ENCODE results near the gene NUDT14. TPM values are rescaled to one million over a fixed set of nuclear protein-coding genes. Genes with fewer than 3 reads are reported as not detected.

NUDT14 gene
- total and polyA plus RNA-seq, 12 donors, result 4.1 to 55.8 (median 36.6) TPM

- Histone ChIP-seq H3K4me3 (no peak overlapping the region), H3K27me3 (no peaks in the 10 kb centered on the region), H3K4me1 (replicated peaks in 1 of 2) (no peaks in the 10 kb centered on the region), H3K36me3 (replicated peaks in 1 of 2) (no peaks in the 10 kb centered on the region), H3K9me3 (replicated peaks in 1 of 3) (no peaks in the 10 kb centered on the region), H3K27ac (no peak overlapping the region)
- 62 to 71% (median 64%) methylated on average over 19 to 22 of the region's 22 CpGs for WGBS, 4 donors
- no peak for TF ChIP-seq POLR2A (IDR thresholded peaks at IDR 0.05)
- TF ChIP-seq CTCF (IDR thresholded peaks at IDR 0.05), result no peak
- intact Hi-C loops (cut with DNase I), result no loop called here
- DNase-seq, result peak in 3 of 7 donors; percentile 3 to 25 (median 6)
Measured at GRCh38 chr14:105126126-105126980, 54.8 kb downstream of the NUDT14 start.

GRCh38 chr14:105124823-105125222, 56.3 kb downstream of the NUDT14 start:
- H3K27ac ChIP-seq, result no peak overlapping the region
- H3K4me3 ChIP-seq, result no peak overlapping the region
- no peaks in the 10 kb centered on the region for H3K4me1 ChIP-seq (replicated peaks in 1 of 2)
- intact Hi-C loops (cut with DNase I), result no loop called here
- no peaks in the 10 kb centered on the region for H3K36me3 ChIP-seq (replicated peaks in 1 of 2)
- TF ChIP-seq POLR2A (IDR thresholded peaks at IDR 0.05), result no peak
- TF ChIP-seq CTCF (IDR thresholded peaks at IDR 0.05), result no peak
- H3K27me3 ChIP-seq, result no peaks in the 10 kb centered on the region
- DNase-seq, result peak in 1 of 7 donors; percentile 6
- H3K9me3 ChIP-seq (replicated peaks in 1 of 3), result no peaks in the 10 kb centered on the region
- 44 to 52% (median 50%) methylated on average over 5 of the region's 5 CpGs; no CpG with 5 or more reads in 1 of the 4 donors for WGBS, 4 donors

- H3K9me3 ChIP-seq (replicated peaks in 1 of 3), result no peaks in the 10 kb centered on the region
- no peaks in the 10 kb centered on the region for H3K36me3 ChIP-seq (replicated peaks in 1 of 2)
- no peak overlapping the region for H3K27ac ChIP-seq
- 55 to 66% (median 59%) methylated on average over 16 to 17 of the region's 17 CpGs for WGBS, 4 donors
- intact Hi-C loops (cut with DNase I), result no loop called here
- no peaks in the 10 kb centered on the region for H3K4me1 ChIP-seq (replicated peaks in 1 of 2)
- H3K27me3 ChIP-seq, result no peaks in the 10 kb centered on the region
- no peak for TF ChIP-seq POLR2A (IDR thresholded peaks at IDR 0.05)
- no peak for TF ChIP-seq CTCF (IDR thresholded peaks at IDR 0.05)
- H3K4me3 ChIP-seq, result no peak overlapping the region
- peak in 2 of 7 donors; percentile 14 to 30 for DNase-seq
Measured at GRCh38 chr14:105123981-105124765, 56.9 kb downstream of the NUDT14 start.

- no peak overlapping the region for H3K4me3 ChIP-seq
- peak in 2 of 7 donors; percentile 5 to 21 for DNase-seq
Measured at GRCh38 chr14:105123064-105123665, 57.9 kb downstream of the NUDT14 start.

More at GRCh38 chr14:105123064-105123665, 57.9 kb downstream of the NUDT14 start:
- Histone ChIP-seq H3K4me1 (replicated peaks in 1 of 2) (no peaks in the 10 kb centered on the region), H3K27me3 (no peaks in the 10 kb centered on the region), H3K9me3 (replicated peaks in 1 of 3) (no peaks in the 10 kb centered on the region), H3K27ac (no peak overlapping the region), H3K36me3 (replicated peaks in 1 of 2) (no peaks in the 10 kb centered on the region)
- intact Hi-C loops (cut with DNase I), result no loop called here
- no peak for TF ChIP-seq CTCF (IDR thresholded peaks at IDR 0.05)
- no peak for TF ChIP-seq POLR2A (IDR thresholded peaks at IDR 0.05)
- WGBS, 4 donors, result 82 to 90% (median 85%) methylated on average over 5 of the region's 5 CpGs
